ENCODE data around the gene YWHAG. TPM values are rescaled to one million over a fixed set of nuclear protein-coding genes. Genes with fewer than 3 reads are reported as not detected.

YWHAG gene
- total RNA-seq, 1 experiment from 2014 or later = 192 TPM

- no peaks in the 10 kb centered on the region; the same call in 1 of the 2 replicates for H3K36me3 Mint-ChIP-seq
- H3K4me3 Mint-ChIP-seq = no peak overlapping the region
- H3K4me1 Mint-ChIP-seq = peaks cover 18% of the 10 kb centered on the region
- no peak for TF ChIP-seq ZNF281 (CRISPR knock-in tag; IDR thresholded peaks at IDR 0.05)
- TF ChIP-seq TCF7 (CRISPR knock-in tag; IDR thresholded peaks at IDR 0.05; ENCODE audit: low read depth) = no peak
- TF ChIP-seq ZBTB21 (CRISPR knock-in tag; IDR thresholded peaks at IDR 0.05; ENCODE audit: borderline replicate concordance) = no peak
- no peak for TF ChIP-seq ZNF317 (CRISPR knock-in tag; IDR thresholded peaks at IDR 0.05; ENCODE audit: borderline replicate concordance, low read depth)
- TF ChIP-seq NFYB (CRISPR knock-in tag; conservative IDR thresholded peaks at IDR 0.05; ENCODE audit: low read depth) = no peak
- TF ChIP-seq E2F1 (CRISPR knock-in tag; IDR thresholded peaks at IDR 0.05) = no peak
- TF ChIP-seq MLX (CRISPR knock-in tag; IDR thresholded peaks at IDR 0.05) = no peak
- no peak for TF ChIP-seq ATF3 (CRISPR knock-in tag; conservative IDR thresholded peaks at IDR 0.05)
- no peak for TF ChIP-seq RORB (CRISPR knock-in tag; IDR thresholded peaks at IDR 0.05)
- TF ChIP-seq USF2 (CRISPR knock-in tag; IDR thresholded peaks at IDR 0.05) = no peak
- TF ChIP-seq ZNF425 (CRISPR knock-in tag; conservative IDR thresholded peaks at IDR 0.05) = no peak
- no peak for TF ChIP-seq FOXJ3 (CRISPR knock-in tag; IDR thresholded peaks at IDR 0.05; ENCODE audit: borderline replicate concordance)
- TF ChIP-seq CREB1 (CRISPR knock-in tag; IDR thresholded peaks at IDR 0.05) = no peak
- ChIA-PET POLR2A (interaction anchor here (1.2 kb wide), 1 partner anchor 108 kb away, joined by 3 read pairs; no protein-coding TSS in a partner anchor), CTCF (interaction anchor here (0.6 to 1.6 kb wide), 5 partner anchors 16 to 65 kb away, joined by 3 to 5 read pairs (median 5); no protein-coding TSS in a partner anchor)
- H3K27me3 Mint-ChIP-seq (ENCODE audit: low read depth) = peaks cover 32% of the 10 kb centered on the region
- no peaks in the 10 kb centered on the region for H3K9me3 Mint-ChIP-seq
- DNase-seq (ENCODE audit: low spot score) (no peak), ATAC-seq (no peak)
- no peak overlapping the region for H3K27ac Mint-ChIP-seq
Observed at GRCh38 chr7:76285604-76286374, 73.0 kb downstream of the YWHAG start.
